ENCODE data around the gene SCAMP4.

SCAMP4 gene

DNA sequence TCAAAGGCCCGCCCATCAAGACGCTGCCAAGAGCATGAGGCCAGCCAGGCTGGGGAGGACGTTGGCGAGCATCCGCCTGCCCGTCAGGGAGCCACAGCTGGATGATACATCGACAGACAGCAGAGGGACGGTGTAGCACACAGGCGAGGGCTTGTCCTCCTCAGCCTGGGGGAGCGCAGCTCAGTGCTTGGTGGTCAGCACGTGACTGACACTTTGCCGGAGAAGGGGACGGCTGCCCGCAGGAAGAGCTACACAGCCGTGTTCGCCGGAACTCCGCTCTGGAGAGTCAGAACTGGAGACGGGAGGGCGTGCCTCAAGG, 69.9 kb downstream of the SCAMP4 start:
- no peak overlapping the region for H2AFZ ChIP-seq (ENCODE audit: low read length)
- no peak for TF ChIP-seq EZH2 (IDR thresholded peaks at IDR 0.05; ENCODE audit: borderline replicate concordance, low read length)
- TF ChIP-seq, protein P1, sequence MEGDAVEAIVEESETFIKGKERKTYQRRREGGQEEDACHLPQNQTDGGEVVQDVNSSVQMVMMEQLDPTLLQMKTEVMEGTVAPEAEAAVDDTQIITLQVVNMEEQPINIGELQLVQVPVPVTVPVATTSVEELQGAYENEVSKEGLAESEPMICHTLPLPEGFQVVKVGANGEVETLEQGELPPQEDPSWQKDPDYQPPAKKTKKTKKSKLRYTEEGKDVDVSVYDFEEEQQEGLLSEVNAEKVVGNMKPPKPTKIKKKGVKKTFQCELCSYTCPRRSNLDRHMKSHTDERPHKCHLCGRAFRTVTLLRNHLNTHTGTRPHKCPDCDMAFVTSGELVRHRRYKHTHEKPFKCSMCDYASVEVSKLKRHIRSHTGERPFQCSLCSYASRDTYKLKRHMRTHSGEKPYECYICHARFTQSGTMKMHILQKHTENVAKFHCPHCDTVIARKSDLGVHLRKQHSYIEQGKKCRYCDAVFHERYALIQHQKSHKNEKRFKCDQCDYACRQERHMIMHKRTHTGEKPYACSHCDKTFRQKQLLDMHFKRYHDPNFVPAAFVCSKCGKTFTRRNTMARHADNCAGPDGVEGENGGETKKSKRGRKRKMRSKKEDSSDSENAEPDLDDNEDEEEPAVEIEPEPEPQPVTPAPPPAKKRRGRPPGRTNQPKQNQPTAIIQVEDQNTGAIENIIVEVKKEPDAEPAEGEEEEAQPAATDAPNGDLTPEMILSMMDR (IDR thresholded peaks at IDR 0.05; ENCODE audit: low read length) = no peak
- no peaks in the 10 kb centered on the region for H3K27me3 ChIP-seq (ENCODE audit: insufficient read depth, low read length)
- H3K4me2 ChIP-seq (ENCODE audit: low read length) = no peak overlapping the region
- H3F3A ChIP-seq (ENCODE audit: insufficient read depth, low read length) = no peaks in the 10 kb centered on the region
- peaks cover 49% of the 10 kb centered on the region for H3K36me3 ChIP-seq (ENCODE audit: insufficient read depth, low read length)
- H3K9me2 ChIP-seq (ENCODE audit: low read depth, low read length) = no peaks in the 10 kb centered on the region
- no peak overlapping the region for H3K9ac ChIP-seq (ENCODE audit: low read length)
- no peaks in the 10 kb centered on the region for H4K20me1 ChIP-seq (ENCODE audit: insufficient read depth, low read length)
- H3K79me2 ChIP-seq (ENCODE audit: insufficient read depth, low read length) = 0 out of 2 replicates have a peak, but pooled peaks cover 3% of the 10 kb centered on the region
- peaks cover 3% of the 10 kb centered on the region for H3K4me1 ChIP-seq (ENCODE audit: insufficient read depth, low read length, severe bottlenecking)
- no peaks in the 10 kb centered on the region for H3K9me3 ChIP-seq (ENCODE audit: low read length)
- no peak overlapping the region for H3K4me3 ChIP-seq (ENCODE audit: low read depth, low read length, poor library complexity, severe bottlenecking)
- no peak overlapping the region for H3K27ac ChIP-seq (ENCODE audit: low read depth, low read length, poor library complexity, severe bottlenecking)

Measured in OCI-LY1 (cell line).